ENCODE measurements around the gene RPS2. TPM values are rescaled to one million over a fixed set of nuclear protein-coding genes. Genes with fewer than 3 reads are reported as not detected.
"Not testable (repeated sequence)": the region's sequence is repeated elsewhere in the genome, so short reads cannot be mapped to it uniquely, and the experiment has no call there.

RPS2 gene
- total RNA-seq, 1 donor from 2014 or later: 3,223 TPM

DNA sequence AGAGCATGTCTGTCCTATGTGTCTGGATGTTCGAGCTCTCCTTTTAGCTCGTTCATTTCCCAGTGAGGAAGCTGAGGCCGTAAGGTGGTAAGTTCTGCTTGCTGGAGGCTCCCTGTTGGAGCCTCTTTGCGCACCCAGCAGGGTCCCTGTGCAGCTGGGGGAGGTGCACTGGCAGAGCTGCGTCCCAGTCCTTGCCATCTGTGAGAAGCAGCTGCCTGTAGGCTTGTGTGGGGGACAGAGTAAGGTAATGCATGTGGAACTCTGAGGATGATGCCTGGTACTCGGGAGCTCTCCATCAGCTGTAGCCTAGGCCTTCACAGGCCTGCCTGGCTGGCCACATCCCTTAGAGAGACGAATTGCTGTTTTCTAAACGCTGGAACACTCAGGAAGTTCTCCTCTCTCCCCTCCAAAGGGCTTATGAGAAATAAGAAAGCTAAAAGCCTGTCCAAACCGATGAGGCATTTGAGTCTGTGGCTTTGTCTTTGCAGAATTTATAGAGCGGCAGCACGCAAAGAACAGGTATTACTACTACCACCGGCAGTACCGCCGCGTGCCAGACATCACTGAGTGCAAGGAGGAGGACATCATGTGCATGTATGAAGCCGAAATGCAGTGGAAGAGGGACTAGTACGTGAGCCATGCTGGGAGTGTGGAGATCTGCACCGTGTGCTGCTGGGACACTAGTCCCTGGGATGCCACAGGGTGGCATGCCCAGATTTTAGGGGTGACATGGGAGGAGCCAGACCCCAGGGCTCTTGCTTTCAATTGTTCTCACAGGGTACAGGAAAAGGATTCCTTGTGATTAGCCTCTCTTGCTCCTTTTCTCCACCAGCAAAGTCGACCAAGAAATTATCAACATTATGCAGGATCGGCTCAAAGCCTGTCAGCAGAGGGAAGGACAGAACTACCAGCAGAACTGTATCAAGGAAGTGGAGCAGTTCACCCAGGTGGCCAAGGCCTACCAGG is 3.7 kb downstream of the RPS2 start:
- Mint-ChIP-seq H3K27me3 (ENCODE audit: unreplicated experiment) (peaks cover 9% of the 10 kb centered on the region), H3K36me3 (ENCODE audit: low read depth, unreplicated experiment) (peaks cover 21% of the 10 kb centered on the region), H3K4me1 (ENCODE audit: unreplicated experiment) (peaks cover 29% of the 10 kb centered on the region), H3K4me3 (ENCODE audit: unreplicated experiment) (peak overlapping the region; percentile 95), H3K9me3 (ENCODE audit: unreplicated experiment) (no peaks in the 10 kb centered on the region), H3K27ac (ENCODE audit: unreplicated experiment) (peak overlapping the region; percentile 10)
- DNase-seq (ENCODE audit: low spot score): no peak
- TF ChIP-seq, protein P1, sequence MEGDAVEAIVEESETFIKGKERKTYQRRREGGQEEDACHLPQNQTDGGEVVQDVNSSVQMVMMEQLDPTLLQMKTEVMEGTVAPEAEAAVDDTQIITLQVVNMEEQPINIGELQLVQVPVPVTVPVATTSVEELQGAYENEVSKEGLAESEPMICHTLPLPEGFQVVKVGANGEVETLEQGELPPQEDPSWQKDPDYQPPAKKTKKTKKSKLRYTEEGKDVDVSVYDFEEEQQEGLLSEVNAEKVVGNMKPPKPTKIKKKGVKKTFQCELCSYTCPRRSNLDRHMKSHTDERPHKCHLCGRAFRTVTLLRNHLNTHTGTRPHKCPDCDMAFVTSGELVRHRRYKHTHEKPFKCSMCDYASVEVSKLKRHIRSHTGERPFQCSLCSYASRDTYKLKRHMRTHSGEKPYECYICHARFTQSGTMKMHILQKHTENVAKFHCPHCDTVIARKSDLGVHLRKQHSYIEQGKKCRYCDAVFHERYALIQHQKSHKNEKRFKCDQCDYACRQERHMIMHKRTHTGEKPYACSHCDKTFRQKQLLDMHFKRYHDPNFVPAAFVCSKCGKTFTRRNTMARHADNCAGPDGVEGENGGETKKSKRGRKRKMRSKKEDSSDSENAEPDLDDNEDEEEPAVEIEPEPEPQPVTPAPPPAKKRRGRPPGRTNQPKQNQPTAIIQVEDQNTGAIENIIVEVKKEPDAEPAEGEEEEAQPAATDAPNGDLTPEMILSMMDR (IDR thresholded peaks at IDR 0.05; ENCODE audit: unreplicated experiment): no peak

GRCh38 chr16:1959269-1960039 is 5.2 kb downstream of the RPS2 start, which contains the start of gene NDUFB10:
Gene NDUFB10 (plus strand): TSS chr16:1959538. CDS start chr16:1959625, 87 bp downstream.
- Mint-ChIP-seq H3K27ac (ENCODE audit: unreplicated experiment) (no peak within 1 kb of the TSS), H3K36me3 (ENCODE audit: low read depth, unreplicated experiment) (peaks cover 21% of the 10 kb centered on the region), H3K27me3 (ENCODE audit: unreplicated experiment) (peaks cover 6% of the 10 kb centered on the region), H3K4me1 (ENCODE audit: unreplicated experiment) (peaks cover 22% of the 10 kb centered on the region), H3K4me3 (ENCODE audit: unreplicated experiment) (peak within 1 kb of the TSS; percentile 95), H3K9me3 (ENCODE audit: unreplicated experiment) (no peaks in the 10 kb centered on the region)
- peak; percentile 96 for DNase-seq (ENCODE audit: low spot score)
- TF ChIP-seq, protein P1 (IDR thresholded peaks at IDR 0.05; ENCODE audit: unreplicated experiment): peak; percentile 42

DNA sequence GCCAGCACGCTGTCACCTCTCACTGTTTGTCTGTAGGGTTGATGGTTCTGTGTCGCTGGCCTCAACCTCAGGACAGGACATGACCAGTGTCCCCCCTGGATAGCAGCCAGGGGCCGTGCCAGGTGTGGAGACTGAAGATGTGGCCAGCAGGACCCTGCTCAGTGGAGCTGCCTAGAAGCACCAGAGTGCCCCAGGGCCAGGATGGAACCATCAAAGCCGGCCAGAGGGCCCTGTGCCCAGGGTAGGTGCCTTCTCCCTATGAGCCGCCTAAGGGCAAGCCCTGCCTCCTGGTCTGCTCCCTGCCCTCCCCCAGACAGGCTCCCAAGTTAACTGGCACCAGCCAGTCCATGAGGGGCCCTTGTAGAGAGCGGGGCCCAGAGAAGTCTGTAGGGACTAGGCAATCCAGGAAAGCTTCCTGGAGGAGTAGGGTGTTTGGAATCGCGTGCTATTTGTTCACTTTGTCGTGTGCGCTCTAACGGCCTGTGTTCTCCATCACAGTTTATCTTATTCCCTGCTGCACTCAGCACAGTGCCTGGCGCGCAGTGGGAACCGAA is 5.8 kb downstream of the RPS2 start:
- H3K4me1 Mint-ChIP-seq (ENCODE audit: unreplicated experiment): peaks cover 18% of the 10 kb centered on the region
- peaks cover 6% of the 10 kb centered on the region for H3K27me3 Mint-ChIP-seq (ENCODE audit: unreplicated experiment)
- no peak for DNase-seq (ENCODE audit: low spot score)
- H3K4me3 Mint-ChIP-seq (ENCODE audit: unreplicated experiment): peak overlapping the region; percentile 77
- H3K9me3 Mint-ChIP-seq (ENCODE audit: unreplicated experiment): no peaks in the 10 kb centered on the region
- no peak overlapping the region for H3K27ac Mint-ChIP-seq (ENCODE audit: unreplicated experiment)
- TF ChIP-seq, protein P1 (IDR thresholded peaks at IDR 0.05; ENCODE audit: unreplicated experiment): no peak
- peaks cover 20% of the 10 kb centered on the region for H3K36me3 Mint-ChIP-seq (ENCODE audit: low read depth, unreplicated experiment)

- H3K27me3 Mint-ChIP-seq (ENCODE audit: unreplicated experiment); H3K9me3 Mint-ChIP-seq (ENCODE audit: unreplicated experiment); H3K27ac Mint-ChIP-seq (ENCODE audit: unreplicated experiment); H3K4me3 Mint-ChIP-seq (ENCODE audit: unreplicated experiment); DNase-seq (ENCODE audit: low spot score): not testable (repeated sequence)
- Mint-ChIP-seq H3K4me1 (ENCODE audit: unreplicated experiment) (peaks cover 15% of the 10 kb centered on the region), H3K36me3 (ENCODE audit: low read depth, unreplicated experiment) (peaks cover 16% of the 10 kb centered on the region)
These were observed 6.5 kb downstream of the RPS2 start for GRCh38 chr16:1958143-1958491.

- H3K27ac Mint-ChIP-seq (ENCODE audit: unreplicated experiment); H3K4me3 Mint-ChIP-seq (ENCODE audit: unreplicated experiment): not testable (repeated sequence)
- peaks cover 12% of the 10 kb centered on the region for H3K4me1 Mint-ChIP-seq (ENCODE audit: unreplicated experiment)
These were observed 7.0 kb downstream of the RPS2 start for GRCh38 chr16:1957434-1958142.

More at GRCh38 chr16:1957434-1958142, 7.0 kb downstream of the RPS2 start:
- not testable (repeated sequence) for H3K27me3 Mint-ChIP-seq (ENCODE audit: unreplicated experiment); H3K9me3 Mint-ChIP-seq (ENCODE audit: unreplicated experiment); DNase-seq (ENCODE audit: low spot score)
- peaks cover 11% of the 10 kb centered on the region for H3K36me3 Mint-ChIP-seq (ENCODE audit: low read depth, unreplicated experiment)

Data from endothelial cell (in vitro differentiated cells).